Measurements from ENCODE around the gene REEP1.

- no peak for TF ChIP-seq CTCF (IDR thresholded peaks at IDR 0.05; ENCODE audit: low read length)
- no peak for TF ChIP-seq EZH2 (IDR thresholded peaks at IDR 0.05; ENCODE audit: borderline replicate concordance, low read length)
Observed at GRCh38 chr2:86225581-86225980, 111.8 kb downstream of the REEP1 start.
